GM12864 (cell line): ENCODE results near the gene MLLT3.

Source experiments
- DNase-seq: peaks from one replicate; pipeline ENCODE4 v3.0.0-alpha.2; 2011; ENCODE audit warnings: low read depth
- H3K4me3 ChIP-seq: 2 replicates; pipeline ENCODE4 v1.5.1; 2011; ENCODE audit warnings: mild to moderate bottlenecking, low read depth, low read length, control low read depth
- CTCF ChIP-seq: IDR thresholded peaks from 2 replicates; pipeline ENCODE4 v1.5.1; 2011; ENCODE audit warnings: low read depth, mild to moderate bottlenecking, moderate library complexity, low read length, control low read depth, inconsistent platforms; ENCODE audit errors: missing control alignments

The MLLT3 gene

GRCh38 chr9:20526500-20527319 lies 95.6 kb downstream of the MLLT3 start:
- peak; percentile 10 for DNase-seq
- no peak for TF ChIP-seq CTCF
- no peak overlapping the region for H3K4me3 ChIP-seq

DNA sequence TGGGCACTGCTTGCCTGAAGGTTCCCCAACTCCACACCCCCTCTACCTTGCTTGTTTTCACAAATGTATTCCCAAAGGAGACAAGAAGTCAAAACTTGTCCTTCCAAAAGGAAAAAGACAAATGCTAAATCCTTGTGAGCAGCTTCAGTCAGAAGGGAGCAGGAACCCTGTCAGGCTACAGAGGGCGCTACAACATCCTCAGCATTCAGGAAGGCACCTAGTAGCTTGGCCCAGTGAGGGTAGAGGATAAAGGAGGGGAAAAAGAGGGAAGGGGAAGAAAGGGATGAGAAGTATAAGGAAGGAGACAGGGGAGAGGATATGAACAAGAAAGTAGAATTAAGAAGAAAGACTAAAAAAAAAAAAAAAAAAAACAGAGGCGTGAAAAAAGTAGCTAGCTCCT lies 97.5 kb downstream of the MLLT3 start:
- no peak overlapping the region for H3K4me3 ChIP-seq
- DNase-seq, result no peak
- peak; percentile 50 for TF ChIP-seq CTCF

DNA sequence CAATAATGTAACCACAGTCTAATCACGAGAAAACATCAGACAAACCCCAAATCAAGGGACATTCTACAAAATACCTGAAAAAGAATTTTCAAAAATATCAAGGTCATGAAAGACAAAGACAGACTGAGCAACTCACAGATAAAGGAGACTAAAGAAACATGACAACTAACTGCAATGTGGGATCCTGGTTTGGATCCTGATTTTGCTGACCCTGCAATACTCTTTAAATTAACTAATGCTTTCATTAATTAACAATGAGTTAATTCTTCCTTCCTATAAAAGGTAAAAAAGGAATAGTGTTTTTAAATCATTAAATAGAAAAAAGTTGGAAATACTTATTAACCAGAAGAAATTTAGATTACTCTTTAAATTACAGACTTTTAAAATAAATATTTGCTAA lies 103.6 kb downstream of the MLLT3 start:
- TF ChIP-seq CTCF, result no peak
- DNase-seq, result no peak
- H3K4me3 ChIP-seq, result no peak overlapping the region

- DNase-seq, result no peak
- TF ChIP-seq CTCF, result no peak
- no peak overlapping the region for H3K4me3 ChIP-seq
Observed at GRCh38 chr9:20513126-20513913, 109.0 kb downstream of the MLLT3 start.

- no peak overlapping the region for H3K4me3 ChIP-seq
- no peak for DNase-seq
- TF ChIP-seq CTCF, result no peak
Observed at GRCh38 chr9:20512636-20513035, 109.7 kb downstream of the MLLT3 start.

DNA sequence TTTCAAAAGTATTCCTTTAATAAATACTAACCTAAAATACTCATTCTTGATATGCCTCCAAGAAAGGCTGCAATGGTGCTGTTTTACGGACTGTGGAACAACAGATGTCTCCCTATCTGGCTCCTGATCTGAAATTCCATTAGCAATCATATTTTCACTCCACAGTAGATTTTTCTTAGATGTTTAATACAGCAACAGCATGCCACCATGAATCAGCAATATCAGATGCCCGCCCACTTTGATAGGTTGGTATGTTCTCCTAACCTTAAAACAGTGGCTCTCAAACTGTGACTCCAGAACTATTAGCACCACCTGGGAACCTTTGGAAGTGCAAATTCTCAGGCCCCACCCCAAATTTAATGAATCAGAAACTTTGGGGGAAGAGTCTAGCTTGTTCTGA lies 110.2 kb downstream of the MLLT3 start:
- H3K4me3 ChIP-seq, result no peak overlapping the region
- no peak for TF ChIP-seq CTCF
- no peak for DNase-seq
